ENCODE measurements around the gene PRR5L. TPM values are rescaled to one million over a fixed set of nuclear protein-coding genes. Genes with fewer than 3 reads are reported as not detected.

PRR5L gene
- polyA plus RNA-seq, 3 donors: 3.5 to 16.0 (median 7.4) TPM

GRCh38 chr11:36498721-36499120, 202.6 kb downstream of the PRR5L start:
- Histone ChIP-seq H3K4me3 (replicated peaks in 1 of 3; ENCODE audit: low read depth in 2 of 3, low read length in 3 of 3) (no peak overlapping the region), H3K36me3 (replicated peaks in 1 of 2; ENCODE audit: control insufficient read depth in 1 of 2, insufficient read depth in 2 of 2, low read length in 2 of 2) (peaks cover 51 to 84% of the 10 kb centered on the region in 2 donors), H2AFZ (ENCODE audit: insufficient read depth, low read depth, low read length, poor library complexity, severe bottlenecking) (no peak overlapping the region), H3K4me2 (replicated peaks; ENCODE audit: extremely low read depth, low read length, poor library complexity, severe bottlenecking) (no peak overlapping the region), H3K9me3 (replicated peaks in 1 of 2; ENCODE audit: control insufficient read depth in 1 of 2, insufficient read depth in 1 of 2, low read length in 2 of 2) (no peaks in the 10 kb centered on the region), H3K79me2 (ENCODE audit: insufficient read depth, low read length) (peaks cover 25% of the 10 kb centered on the region), H3K27ac (ENCODE audit: low read depth in 1 of 2, low read length in 2 of 2) (no peak overlapping the region), H4K20me1 (ENCODE audit: insufficient read depth, low read length) (peaks cover 54% of the 10 kb centered on the region), H3K9ac (ENCODE audit: insufficient read depth, low read length, poor library complexity, severe bottlenecking) (no peak overlapping the region), H3K27me3 (ENCODE audit: control insufficient read depth in 2 of 2, insufficient read depth in 2 of 2, low read length in 2 of 2) (no peaks in the 10 kb centered on the region), H3K4me1 (ENCODE audit: control insufficient read depth in 1 of 2, insufficient read depth in 2 of 2, low read length in 2 of 2) (peaks cover 3 to 15% of the 10 kb centered on the region in 2 donors)
- no peak overlapping the region for H3K27ac Mint-ChIP-seq
- H3K36me3 Mint-ChIP-seq: peaks cover 57 to 74% of the 10 kb centered on the region in 2 donors
- no peak for TF ChIP-seq CTCF (IDR thresholded peaks at IDR 0.05)
- H3K4me3 Mint-ChIP-seq: no peak overlapping the region
- no CpG with 5 or more reads among the region's 1 CpG for WGBS (ENCODE audit: insufficient coverage)
- no peak for DNase-seq
- H3K27me3 Mint-ChIP-seq (ENCODE audit: low read depth in 3 of 3): no peaks in the 10 kb centered on the region
- H3K9me3 Mint-ChIP-seq: no peaks in the 10 kb centered on the region
- intact Hi-C loops (cut with micrococcal nuclease): loop anchor here in 1 of 2 donors (10.0 kb wide), 1 partner anchor 554 kb away; the partner anchor contains the start of gene LDLRAD3
- peaks cover 21% of the 10 kb centered on the region for H3K4me1 Mint-ChIP-seq

- intact Hi-C loops (cut with micrococcal nuclease): loop anchor here in 1 of 2 donors (10.0 kb wide), 1 partner anchor 555 kb away; the partner anchor contains the start of gene LDLRAD3
- Mint-ChIP-seq H3K27ac (peak overlapping the region in 1 of 7 donors; percentile 39), H3K4me3 (no peak overlapping the region), H3K36me3 (peaks cover 60 to 73% of the 10 kb centered on the region in 2 donors), H3K27me3 (ENCODE audit: low read depth in 3 of 3) (no peaks in the 10 kb centered on the region), H3K4me1 (peaks cover 21% of the 10 kb centered on the region), H3K9me3 (no peaks in the 10 kb centered on the region)
- Histone ChIP-seq H3K36me3 (replicated peaks in 1 of 2; ENCODE audit: control insufficient read depth in 1 of 2, insufficient read depth in 2 of 2, low read length in 2 of 2) (peaks cover 46 to 84% of the 10 kb centered on the region in 2 donors), H3K4me2 (replicated peaks; ENCODE audit: extremely low read depth, low read length, poor library complexity, severe bottlenecking) (no peak overlapping the region), H3K9ac (ENCODE audit: insufficient read depth, low read length, poor library complexity, severe bottlenecking) (no peak overlapping the region), H3K9me3 (replicated peaks in 1 of 2; ENCODE audit: control insufficient read depth in 1 of 2, insufficient read depth in 1 of 2, low read length in 2 of 2) (no peaks in the 10 kb centered on the region), H3K27me3 (ENCODE audit: control insufficient read depth in 2 of 2, insufficient read depth in 2 of 2, low read length in 2 of 2) (no peaks in the 10 kb centered on the region), H3K27ac (ENCODE audit: low read depth in 1 of 2, low read length in 2 of 2) (no peak overlapping the region), H4K20me1 (ENCODE audit: insufficient read depth, low read length) (peaks cover 60% of the 10 kb centered on the region), H2AFZ (ENCODE audit: insufficient read depth, low read depth, low read length, poor library complexity, severe bottlenecking) (no peak overlapping the region), H3K4me1 (ENCODE audit: control insufficient read depth in 1 of 2, insufficient read depth in 2 of 2, low read length in 2 of 2) (peaks cover 3 to 15% of the 10 kb centered on the region in 2 donors), H3K4me3 (replicated peaks in 1 of 3; ENCODE audit: low read depth in 2 of 3, low read length in 3 of 3) (no peak overlapping the region), H3K79me2 (ENCODE audit: insufficient read depth, low read length) (peaks cover 31% of the 10 kb centered on the region)
- no peak for DNase-seq
- no CpG with 5 or more reads among the region's 4 CpGs for WGBS (ENCODE audit: insufficient coverage)
- no peak for TF ChIP-seq CTCF (IDR thresholded peaks at IDR 0.05)
Measured at GRCh38 chr11:36499315-36499714, 203.2 kb downstream of the PRR5L start.

Data from CD14-positive monocyte (primary cell).